Measurements from ENCODE around the gene DSCAML1.

DSCAML1 gene

DNA sequence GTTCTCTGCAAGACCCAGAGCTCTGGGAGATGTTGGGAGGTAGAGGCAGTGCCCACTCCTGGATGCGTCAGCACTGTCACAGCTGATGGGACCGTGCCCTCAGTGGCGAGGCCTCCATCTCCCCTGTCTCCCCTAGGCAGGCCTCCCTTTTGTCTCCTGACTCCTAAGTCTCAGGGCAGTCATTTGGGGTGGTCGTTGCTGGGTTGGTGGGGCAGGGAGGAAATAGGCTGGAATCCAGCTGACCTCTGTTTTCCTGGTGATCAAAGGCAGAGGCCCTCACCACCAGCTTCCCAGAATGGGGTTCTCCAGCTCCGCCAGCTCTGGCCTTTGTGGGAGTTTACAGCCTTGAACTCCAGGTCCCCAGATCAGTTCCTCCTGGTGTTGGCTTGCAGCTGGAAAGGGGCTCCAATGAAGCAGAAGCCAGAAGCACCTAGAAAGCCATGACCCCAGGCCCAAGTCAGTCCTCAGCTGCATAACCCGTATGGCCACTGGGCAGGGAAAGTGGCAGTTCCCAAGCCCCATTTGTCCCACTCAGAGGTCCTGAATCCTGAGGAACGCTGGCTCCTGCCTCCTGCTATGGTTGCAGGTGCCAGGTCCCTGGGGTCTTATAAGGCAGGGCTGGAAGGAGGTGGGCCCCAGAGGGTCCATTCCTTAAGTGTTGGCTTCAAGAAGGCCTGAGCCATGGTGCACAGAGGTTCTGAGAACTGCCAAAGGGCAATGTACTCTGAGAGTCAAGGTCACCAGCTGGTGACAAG lies 34.8 kb upstream of the DSCAML1 start:
- DNase-seq (ENCODE audit: low read depth) = no peak
- H3K4me3 ChIP-seq (ENCODE audit: low read depth, low read length) = no peak overlapping the region

- DNase-seq (ENCODE audit: low read depth) = no peak
- H3K4me3 ChIP-seq (ENCODE audit: low read depth, low read length) = no peak overlapping the region
Observed at GRCh38 chr11:117830674-117831351, 33.8 kb upstream of the DSCAML1 start.

DNA sequence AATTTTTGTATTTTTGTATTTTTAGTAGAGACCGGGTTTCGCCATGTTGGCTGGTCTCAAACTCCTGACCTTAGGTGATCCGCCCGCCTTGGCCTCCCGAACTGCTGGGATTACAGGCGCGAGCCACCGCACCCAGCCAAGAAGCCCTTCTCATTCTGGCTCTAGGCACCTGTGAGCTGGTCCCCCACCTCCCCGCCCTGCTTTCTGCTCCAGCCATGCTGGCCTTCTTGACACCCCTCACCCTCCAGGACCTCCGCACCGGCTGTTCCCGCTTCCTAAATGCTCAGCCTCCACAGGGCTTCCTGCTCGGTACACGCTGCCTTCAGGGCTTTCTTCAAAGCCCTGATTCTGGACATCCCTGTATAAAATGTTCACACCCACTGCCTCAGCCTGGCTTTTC lies 33.1 kb upstream of the DSCAML1 start:
- no peak overlapping the region for H3K4me3 ChIP-seq (ENCODE audit: low read depth, low read length)
- no peak for DNase-seq (ENCODE audit: low read depth)

DNA sequence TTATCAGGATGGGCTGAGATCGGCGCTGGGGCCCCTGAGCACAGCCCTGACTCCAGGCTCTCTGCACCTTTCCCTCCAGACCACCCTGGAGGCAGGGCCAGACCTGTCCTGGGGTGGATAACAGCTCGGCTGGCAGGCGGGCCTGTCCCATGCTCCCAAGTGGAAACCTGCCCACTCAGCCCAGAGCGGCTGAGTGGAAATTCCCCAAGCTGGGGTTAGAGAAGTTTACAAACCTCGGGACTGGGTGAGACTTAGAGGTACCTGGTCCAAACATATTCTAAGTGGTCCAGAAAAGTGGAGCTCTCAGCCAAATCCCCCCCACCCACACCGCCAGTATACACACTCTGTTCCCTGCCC lies 32.3 kb upstream of the DSCAML1 start:
- DNase-seq (ENCODE audit: low read depth) = no peak

DNA sequence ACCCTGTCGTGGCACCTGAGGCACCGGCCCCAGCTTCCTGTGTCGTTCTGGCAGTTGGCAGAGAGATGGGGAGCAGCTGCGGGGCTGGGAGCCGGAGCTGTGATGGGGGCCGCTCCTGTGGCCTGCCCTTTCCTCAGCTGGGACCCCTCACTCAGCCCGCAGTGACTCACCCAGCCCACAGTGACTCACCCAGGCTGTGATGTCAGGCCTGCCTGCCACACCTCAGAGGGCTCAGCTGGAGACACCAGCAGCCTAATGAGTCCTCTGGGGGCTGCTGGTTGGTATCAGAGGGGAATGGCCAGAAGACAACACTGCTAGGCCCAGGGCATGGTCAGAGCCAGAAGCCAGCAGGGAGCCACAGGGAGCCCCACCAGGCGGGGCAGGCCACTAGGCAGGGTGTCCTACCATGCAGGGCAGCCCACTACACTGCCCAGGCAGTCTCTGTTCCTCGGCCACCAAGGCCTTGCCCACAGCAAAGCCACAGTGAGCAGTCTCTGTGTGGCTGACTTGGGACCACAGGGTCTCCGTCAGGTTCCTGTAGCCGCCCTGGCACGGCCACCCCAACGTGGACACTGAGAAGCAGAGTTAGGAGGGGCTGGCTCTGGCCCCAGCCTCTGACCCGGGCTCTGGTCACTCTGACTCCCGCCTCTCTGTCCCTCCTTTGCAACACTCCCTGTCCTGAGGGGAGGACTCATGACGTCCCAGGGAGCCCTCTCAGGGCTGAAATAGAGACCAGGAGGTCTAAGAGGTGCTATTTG lies 31.8 kb upstream of the DSCAML1 start:
- DNase-seq (ENCODE audit: low read depth) = peak; percentile 55
- H3K4me3 ChIP-seq (ENCODE audit: low read depth, low read length) = no peak overlapping the region

More for the DNA sequence above, 32.3 kb upstream of the DSCAML1 start:
- no peak overlapping the region for H3K4me3 ChIP-seq (ENCODE audit: low read depth, low read length)

GRCh38 chr11:117827521-117828511 lies 30.8 kb upstream of the DSCAML1 start:
- H3K4me3 ChIP-seq (ENCODE audit: low read depth, low read length) = no peak overlapping the region

DNA sequence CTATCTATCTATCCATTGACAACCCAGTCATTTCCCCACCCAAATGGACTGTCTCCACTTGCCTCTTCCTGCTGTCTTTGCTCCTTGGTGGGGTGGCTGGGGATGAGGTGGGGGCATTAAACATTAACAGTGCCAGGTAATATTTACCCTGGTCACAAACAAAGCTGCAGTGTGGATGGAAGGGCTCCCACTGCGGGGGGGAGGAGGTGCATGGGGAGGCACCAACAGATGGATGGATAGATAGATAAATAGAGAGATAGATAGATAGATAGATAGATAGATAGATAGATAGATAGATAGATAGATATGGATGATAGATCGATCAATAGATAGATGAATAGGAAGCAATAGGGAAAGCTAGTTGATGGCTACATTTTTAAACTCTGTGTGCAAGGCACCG lies 29.8 kb upstream of the DSCAML1 start:
- DNase-seq (ENCODE audit: low read depth) = no peak
- no peak overlapping the region for H3K4me3 ChIP-seq (ENCODE audit: low read depth, low read length)

More at GRCh38 chr11:117827521-117828511, 30.8 kb upstream of the DSCAML1 start:
- DNase-seq (ENCODE audit: low read depth) = no peak

GRCh38 chr11:117826190-117826570 lies 29.2 kb upstream of the DSCAML1 start:
- H3K4me3 ChIP-seq (ENCODE audit: low read depth, low read length) = no peak overlapping the region
- no peak for DNase-seq (ENCODE audit: low read depth)

GRCh38 chr11:117825538-117826189 lies 28.6 kb upstream of the DSCAML1 start:
- H3K4me3 ChIP-seq (ENCODE audit: low read depth, low read length) = no peak overlapping the region
- no peak for DNase-seq (ENCODE audit: low read depth)

DNA sequence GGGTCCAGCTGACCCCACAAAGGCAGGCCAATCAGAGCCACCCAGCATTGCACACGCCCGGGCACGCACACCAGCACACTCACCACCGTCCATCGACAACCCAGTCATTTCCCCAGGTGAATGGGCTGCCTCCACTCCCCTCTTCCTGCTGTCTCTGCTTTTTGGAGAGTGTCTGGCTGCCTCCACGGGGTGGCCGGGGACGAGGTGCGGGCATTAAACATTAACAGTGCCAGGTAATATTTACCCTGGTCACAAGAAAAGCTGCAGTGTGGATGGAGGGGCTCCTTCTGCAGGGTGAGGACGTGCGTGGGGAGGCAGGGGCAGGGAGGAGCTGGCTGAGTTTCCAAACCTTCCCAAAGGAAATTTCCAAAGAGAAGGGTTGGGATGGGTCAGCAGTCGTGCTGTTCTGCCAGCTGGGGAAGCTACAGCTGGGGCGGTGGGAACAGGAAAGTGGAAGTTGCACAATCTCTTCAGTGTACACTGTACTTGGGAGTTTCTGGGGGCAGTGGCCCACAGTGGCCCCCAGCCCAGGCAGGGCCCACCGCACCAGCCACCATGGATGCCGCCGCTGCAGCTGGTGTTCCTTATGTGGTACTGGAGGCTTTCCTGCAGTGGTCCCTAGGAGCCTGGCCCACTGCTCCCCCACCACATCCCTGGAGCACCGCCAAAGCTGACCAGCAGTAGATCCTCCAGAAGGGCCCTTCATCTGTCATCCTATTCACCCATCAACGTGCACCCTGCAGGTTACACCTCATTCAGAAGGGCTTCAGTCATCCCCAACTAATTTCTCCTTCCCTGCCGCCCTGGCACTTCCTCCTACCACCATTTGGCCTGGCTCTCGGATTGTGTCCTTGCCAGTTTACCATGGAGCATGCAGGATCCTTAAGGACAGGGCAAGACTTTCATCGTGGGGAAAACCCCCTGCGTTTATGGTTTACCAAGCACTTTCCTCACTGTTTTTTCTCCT lies 27.8 kb upstream of the DSCAML1 start, which contains the start of gene FXYD2:
TSS of gene FXYD2 (minus strand) at position 174 of the 967 bp plus-strand sequence. CDS start at position 108, 66 bp downstream.
- DNase-seq (ENCODE audit: low read depth) = no peak
- H3K4me3 ChIP-seq (ENCODE audit: low read depth, low read length) = no peak within 1 kb of the TSS

- DNase-seq (ENCODE audit: low read depth) = no peak
- no peak overlapping the region for H3K4me3 ChIP-seq (ENCODE audit: low read depth, low read length)
Observed at GRCh38 chr11:117823946-117824420, 27.0 kb upstream of the DSCAML1 start.

- no peak overlapping the region for H3K4me3 ChIP-seq (ENCODE audit: low read depth, low read length)
- DNase-seq (ENCODE audit: low read depth) = no peak
Observed at GRCh38 chr11:117823294-117823945, 26.4 kb upstream of the DSCAML1 start.

DNA sequence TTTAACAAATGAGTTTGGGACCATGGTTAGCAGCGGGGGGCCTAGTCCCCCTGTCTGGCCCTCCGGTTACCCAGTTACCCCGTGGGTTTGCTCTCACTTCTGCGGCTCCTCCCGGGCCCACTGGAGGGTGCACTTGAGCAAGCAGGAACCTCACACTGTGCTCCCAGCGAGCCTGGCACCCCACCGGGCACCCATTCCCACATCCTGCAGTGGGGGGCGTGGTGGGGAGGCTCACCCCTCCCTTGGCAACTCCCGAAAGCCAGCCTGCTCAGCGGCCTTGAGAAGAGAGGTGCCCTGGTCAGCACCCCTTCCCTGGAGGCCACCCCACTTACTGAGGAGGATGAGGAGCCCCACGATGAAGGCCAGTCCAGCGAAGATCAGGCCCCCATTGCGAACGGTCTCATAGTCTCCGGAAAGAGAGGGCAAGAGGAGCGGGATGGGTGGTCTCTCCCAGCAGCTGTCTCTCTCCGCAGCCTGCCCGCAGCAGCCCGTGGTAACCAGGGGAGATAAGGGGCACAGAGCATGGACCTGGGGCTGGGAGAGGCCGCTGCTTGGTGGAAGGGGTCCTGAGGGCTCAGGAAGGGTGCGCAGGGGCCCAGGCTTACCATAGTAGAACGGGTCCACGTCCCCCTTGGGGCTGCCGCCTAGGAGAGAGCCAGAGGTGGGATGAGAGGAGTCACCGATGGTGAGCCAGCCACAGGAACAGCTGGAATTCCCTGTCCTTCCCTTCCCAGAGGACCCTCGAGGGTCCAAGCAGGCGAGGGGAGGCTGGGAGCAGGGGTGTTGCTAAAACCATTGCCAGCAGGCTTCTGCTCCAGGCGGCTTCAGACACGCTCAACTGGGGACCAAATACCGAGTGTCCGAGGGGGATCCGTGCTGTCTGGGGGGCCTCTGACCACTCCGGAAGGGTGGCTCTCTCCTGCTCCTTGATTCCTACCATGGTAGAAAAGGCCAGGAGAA lies 25.3 kb upstream of the DSCAML1 start:
- DNase-seq (ENCODE audit: low read depth) = no peak
- no peak overlapping the region for H3K4me3 ChIP-seq (ENCODE audit: low read depth, low read length)

DNA sequence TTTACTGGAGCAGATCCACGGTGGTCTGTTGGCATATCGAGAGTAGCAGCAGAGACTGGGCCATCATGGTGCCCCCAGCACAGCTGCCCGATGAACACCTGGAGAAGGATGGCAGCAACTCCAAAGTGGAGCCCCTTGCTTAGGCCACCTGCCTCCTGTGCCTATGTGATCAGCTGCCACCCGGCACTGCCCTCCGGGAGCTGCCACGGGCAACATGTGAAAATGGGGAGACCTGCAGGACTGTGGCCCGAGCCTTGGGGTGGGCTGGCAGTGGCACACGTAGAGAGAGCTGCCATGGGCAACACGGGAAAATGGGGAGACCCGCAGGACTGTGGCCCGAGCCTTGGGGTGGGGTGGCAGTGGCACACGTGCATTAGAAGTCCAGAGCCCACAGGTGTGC lies 24.4 kb upstream of the DSCAML1 start:
- DNase-seq (ENCODE audit: low read depth) = no peak
- no peak overlapping the region for H3K4me3 ChIP-seq (ENCODE audit: low read depth, low read length)

- DNase-seq (ENCODE audit: low read depth) = no peak
- H3K4me3 ChIP-seq (ENCODE audit: low read depth, low read length) = no peak overlapping the region
Observed at GRCh38 chr11:117820516-117820915, 23.5 kb upstream of the DSCAML1 start.

- no peak overlapping the region for H3K4me3 ChIP-seq (ENCODE audit: low read depth, low read length)
- DNase-seq (ENCODE audit: low read depth) = no peak
Observed at GRCh38 chr11:117820071-117820470, 23.1 kb upstream of the DSCAML1 start.
